ENCODE data around the gene PCF11. TPM values are rescaled to one million over a fixed set of nuclear protein-coding genes. Genes with fewer than 3 reads are reported as not detected.

Gene PCF11
- total and polyA plus RNA-seq, 11 donors: 15.2 to 35.7 (median 25.5) TPM

GRCh38 chr11:83161610-83162199 is 4.8 kb downstream of the PCF11 start:
- intact Hi-C loops (cut with DNase I): loop anchor here in 2 of 10 donors (2.0 to 10.0 kb wide), 2 partner anchors 157 to 255 kb away; no protein-coding TSS in a partner anchor
- Histone ChIP-seq H3K27me3 (no peaks in the 10 kb centered on the region), H3K36me3 (peaks cover 0 to 63% (median 37%) of the 10 kb centered on the region in 9 donors), H3K27ac (peak overlapping the region in 2 of 12 donors; percentile 49 to 99), H3K9me3 (no peaks in the 10 kb centered on the region), H3K4me1 (peaks cover 2 to 53% (median 42%) of the 10 kb centered on the region in 12 donors), H3K4me3 (peak overlapping the region in 2 of 12 donors; percentile 13 to 88)
- ATAC-seq: no peak
- no peak for DNase-seq
- no peak for TF ChIP-seq POLR2A (IDR thresholded peaks at IDR 0.05)
- TF ChIP-seq, protein P1, sequence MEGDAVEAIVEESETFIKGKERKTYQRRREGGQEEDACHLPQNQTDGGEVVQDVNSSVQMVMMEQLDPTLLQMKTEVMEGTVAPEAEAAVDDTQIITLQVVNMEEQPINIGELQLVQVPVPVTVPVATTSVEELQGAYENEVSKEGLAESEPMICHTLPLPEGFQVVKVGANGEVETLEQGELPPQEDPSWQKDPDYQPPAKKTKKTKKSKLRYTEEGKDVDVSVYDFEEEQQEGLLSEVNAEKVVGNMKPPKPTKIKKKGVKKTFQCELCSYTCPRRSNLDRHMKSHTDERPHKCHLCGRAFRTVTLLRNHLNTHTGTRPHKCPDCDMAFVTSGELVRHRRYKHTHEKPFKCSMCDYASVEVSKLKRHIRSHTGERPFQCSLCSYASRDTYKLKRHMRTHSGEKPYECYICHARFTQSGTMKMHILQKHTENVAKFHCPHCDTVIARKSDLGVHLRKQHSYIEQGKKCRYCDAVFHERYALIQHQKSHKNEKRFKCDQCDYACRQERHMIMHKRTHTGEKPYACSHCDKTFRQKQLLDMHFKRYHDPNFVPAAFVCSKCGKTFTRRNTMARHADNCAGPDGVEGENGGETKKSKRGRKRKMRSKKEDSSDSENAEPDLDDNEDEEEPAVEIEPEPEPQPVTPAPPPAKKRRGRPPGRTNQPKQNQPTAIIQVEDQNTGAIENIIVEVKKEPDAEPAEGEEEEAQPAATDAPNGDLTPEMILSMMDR (IDR thresholded peaks at IDR 0.05): no peak
- 33 to 57% (median 38%) methylated on average over 1 of the region's 1 CpG for WGBS, 4 donors

DNA sequence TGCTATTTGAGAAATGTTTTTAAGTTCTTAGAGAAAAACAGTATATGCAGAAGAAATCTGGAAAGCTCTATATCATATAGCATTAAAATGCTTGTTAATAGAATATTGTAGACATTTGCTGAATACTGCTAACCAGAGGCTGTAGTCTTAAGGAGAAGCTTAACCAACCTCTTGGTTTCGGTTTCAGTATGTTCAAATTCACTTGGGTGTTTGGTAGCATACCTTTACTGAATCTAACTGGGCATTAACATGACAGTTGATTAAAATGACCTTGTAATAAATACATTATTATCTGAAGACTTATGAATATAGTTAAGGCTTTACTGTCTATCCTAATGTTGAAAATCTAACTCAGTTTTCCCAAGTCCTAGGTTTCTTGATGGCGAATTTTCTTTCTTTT is 5.4 kb downstream of the PCF11 start:
- 72 to 79% (median 77%) methylated on average over 2 of the region's 2 CpGs for WGBS, 4 donors
- H3K9me3 ChIP-seq: no peaks in the 10 kb centered on the region
- no peak for TF ChIP-seq POLR2A (IDR thresholded peaks at IDR 0.05)
- TF ChIP-seq, protein P1 (IDR thresholded peaks at IDR 0.05): no peak
- peak overlapping the region in 2 of 12 donors; percentile 49 to 99 for H3K27ac ChIP-seq
- no peak for ATAC-seq
- peaks cover 0 to 70% (median 43%) of the 10 kb centered on the region in 9 donors for H3K36me3 ChIP-seq
- H3K4me1 ChIP-seq: peaks cover 2 to 53% (median 42%) of the 10 kb centered on the region in 12 donors
- no peak for DNase-seq
- peak overlapping the region in 2 of 12 donors; percentile 10 to 13 for H3K4me3 ChIP-seq
- H3K27me3 ChIP-seq: no peaks in the 10 kb centered on the region
- intact Hi-C loops (cut with DNase I): loop anchor here in 1 of 10 donors (10.0 kb wide), 1 partner anchor 158 kb away; no protein-coding TSS in a partner anchor

GRCh38 chr11:83166193-83166866 is 9.4 kb downstream of the PCF11 start:
- DNase-seq: no peak
- 94 to 96% (median 96%) methylated on average over 11 of the region's 11 CpGs for WGBS, 4 donors
- Histone ChIP-seq H3K27me3 (no peaks in the 10 kb centered on the region), H3K27ac (no peak overlapping the region), H3K4me1 (peaks cover 0 to 55% (median 42%) of the 10 kb centered on the region in 12 donors), H3K4me3 (no peak overlapping the region), H3K9me3 (no peaks in the 10 kb centered on the region), H3K36me3 (peaks cover 0 to 97% (median 83%) of the 10 kb centered on the region in 9 donors)
- no peak for TF ChIP-seq POLR2A (IDR thresholded peaks at IDR 0.05)
- no peak for ATAC-seq
- intact Hi-C loops (cut with DNase I): loop anchor here in 1 of 10 donors (10.0 kb wide), 1 partner anchor 162 kb away; no protein-coding TSS in a partner anchor

DNA sequence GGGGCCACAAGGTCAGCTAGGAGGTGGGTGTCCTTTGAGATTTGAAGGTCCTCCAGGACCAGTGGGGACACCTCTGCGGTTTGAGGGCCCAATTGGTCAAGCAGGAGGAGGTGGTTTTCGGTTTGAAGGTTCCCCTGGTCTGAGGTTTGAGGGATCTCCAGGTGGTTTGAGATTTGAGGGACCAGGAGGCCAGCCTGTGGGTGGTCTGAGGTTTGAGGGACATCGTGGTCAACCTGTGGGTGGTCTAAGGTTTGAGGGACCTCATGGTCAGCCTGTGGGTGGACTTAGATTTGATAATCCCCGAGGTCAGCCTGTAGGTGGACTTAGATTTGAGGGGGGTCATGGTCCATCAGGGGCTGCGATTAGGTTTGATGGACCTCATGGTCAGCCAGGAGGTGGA is 11.8 kb downstream of the PCF11 start:
- H3K27ac ChIP-seq: no peak overlapping the region
- H3K9me3 ChIP-seq: no peaks in the 10 kb centered on the region
- no peaks in the 10 kb centered on the region for H3K27me3 ChIP-seq
- peaks cover 0 to 100% (median 98%) of the 10 kb centered on the region in 9 donors for H3K36me3 ChIP-seq
- ATAC-seq (no peak), DNase-seq (no peak)
- WGBS, 4 donors: 92 to 98% (median 95%) methylated on average over 4 to 5 of the region's 5 CpGs
- peaks cover 0 to 56% (median 42%) of the 10 kb centered on the region in 12 donors for H3K4me1 ChIP-seq
- no peak for TF ChIP-seq POLR2A (IDR thresholded peaks at IDR 0.05)
- TF ChIP-seq, protein P1 (IDR thresholded peaks at IDR 0.05): no peak
- intact Hi-C loops (cut with DNase I): loop anchor here in 1 of 10 donors (10.0 kb wide), 1 partner anchor 164 kb away; no protein-coding TSS in a partner anchor
- no peak overlapping the region for H3K4me3 ChIP-seq

Measured in heart left ventricle (tissue), 16 donors.